CD8-positive, alpha-beta memory T cell (primary cell): Measurements from ENCODE around the gene SFMBT1. TPM values are rescaled to one million over a fixed set of nuclear protein-coding genes. Genes with fewer than 3 reads are reported as not detected.
A peak's percentile ranks its signal among the peaks of the same experiment; 100 is the strongest.

ENCODE experiments used
- CTCF ChIA-PET: fragments of 350-600 bp; sonication (Branson Sonifier 250); formaldehyde crosslinking; loops from one replicate; lab custom pipeline; 2021; ENCODE audit warnings: antibody characterized with exemption; lab: Charles Lee
- POLR2A ChIA-PET: fragments of 350-600 bp; sonication (Branson Sonifier 250); formaldehyde crosslinking; loops from one replicate; lab custom pipeline; 2021; ENCODE audit warnings: antibody characterized with exemption; lab: Charles Lee
- DNase-seq, 5 donors: peaks; one replicate each; pipeline versions ENCODE4 v3.0.0 to v3.0.0-alpha.2; 2020 to 2022; ENCODE audit warnings: mixed read lengths in 1 of 5
- H3K27ac ChIP-seq: one replicate; pipeline ENCODE4 v1.7.0; 2013; ENCODE audit warnings: low read depth, mild to moderate bottlenecking, low read length, moderate library complexity
- H3K27me3 ChIP-seq: 2 replicates; pipeline ENCODE4 v1.7.0; 2013; ENCODE audit warnings: low read length, mild to moderate bottlenecking; ENCODE audit not compliant: insufficient read depth, poor library complexity, severe bottlenecking
- H3K36me3 ChIP-seq: 2 replicates; pipeline ENCODE4 v1.7.0; 2013; ENCODE audit warnings: mild to moderate bottlenecking, low read length, moderate library complexity; ENCODE audit not compliant: insufficient read depth
- H3K4me1 ChIP-seq: 2 replicates; pipeline ENCODE4 v1.7.0; 2013; ENCODE audit warnings: mild to moderate bottlenecking, low read length, moderate library complexity; ENCODE audit not compliant: insufficient read depth
- H3K4me3 ChIP-seq: 2 replicates; pipeline ENCODE4 v1.7.0; 2013; ENCODE audit warnings: mild to moderate bottlenecking, low read length
- H3K9me3 ChIP-seq: 2 replicates; pipeline ENCODE4 v1.7.0; 2013; ENCODE audit warnings: mild to moderate bottlenecking, low read length
- H3K27ac Mint-ChIP-seq, 8 donors: one replicate each; pipeline ENCODE4 v1.8.0; 2020 to 2021; ENCODE audit warnings: mixed read lengths in 8 of 8, mild to moderate bottlenecking in 6 of 8, inconsistent platforms in 3 of 8, moderate library complexity in 3 of 8
- H3K27me3 Mint-ChIP-seq, 2 donors: one replicate each; pipeline ENCODE4 v1.8.0; 2020 to 2021; ENCODE audit warnings: mixed read lengths in 2 of 2, mild to moderate bottlenecking in 1 of 2, moderate library complexity in 1 of 2
- H3K36me3 Mint-ChIP-seq, 3 donors: one replicate each; pipeline ENCODE4 v1.8.0; 2020 to 2021; ENCODE audit warnings: mixed read lengths in 3 of 3, inconsistent platforms in 1 of 3, mild to moderate bottlenecking in 1 of 3
- H3K4me1 Mint-ChIP-seq, 3 donors: one replicate each; pipeline ENCODE4 v1.8.0; 2020 to 2021; ENCODE audit warnings: mixed read lengths in 3 of 3, inconsistent platforms in 1 of 3, mild to moderate bottlenecking in 1 of 3
- H3K4me3 Mint-ChIP-seq, 7 donors: one replicate each; pipeline ENCODE4 v1.8.0; 2020 to 2021; ENCODE audit warnings: mixed read lengths in 7 of 7, mild to moderate bottlenecking in 6 of 7, moderate library complexity in 4 of 7, inconsistent platforms in 2 of 7
- H3K9me3 Mint-ChIP-seq, 5 donors: one replicate each; pipeline ENCODE4 v1.8.0; 2020 to 2022; ENCODE audit warnings: mixed read lengths in 5 of 5, mild to moderate bottlenecking in 3 of 5, moderate library complexity in 2 of 5, inconsistent platforms in 1 of 5
- polyA plus RNA-seq: library from polyadenylated mRNA; unstranded; fragments of 300-500 nt; fragmentation: Illumina TruSeq; gene quantifications from one replicate; pipeline ENCODE4 v1.2.3, GENCODE V29; 2021
- total RNA-seq, 2 experiments: library from RNA; stranded (reverse); gene quantifications; one replicate each; pipeline ENCODE4 v1.2.3, GENCODE V29; 2021

The SFMBT1 gene
- total and polyA plus RNA-seq, 3 experiments from 2014 or later = 17.0 to 21.0 (median 18.3) TPM

GRCh38 chr3:52934630-52935530, 111.0 kb downstream of the SFMBT1 start:
- Mint-ChIP-seq H3K27ac (peak overlapping the region in 6 of 8 donors; percentile 15 to 87 (median 72)), H3K9me3 (no peaks in the 10 kb centered on the region), H3K27me3 (no peaks in the 10 kb centered on the region), H3K4me1 (peaks cover 4 to 11% (median 6%) of the 10 kb centered on the region in 3 donors), H3K4me3 (peak overlapping the region in 2 of 7 donors; percentile 18 to 43), H3K36me3 (peaks cover 0 to 32% (median 7%) of the 10 kb centered on the region in 3 donors)
- H3K27ac ChIP-seq = no peak overlapping the region
- no peaks in the 10 kb centered on the region for H3K27me3 ChIP-seq
- H3K36me3 ChIP-seq = no peaks in the 10 kb centered on the region
- no peak overlapping the region for H3K4me3 ChIP-seq
- ChIA-PET CTCF (interaction anchor here (0.6 to 3.1 kb wide), 8 partner anchors 27 to 138 kb away, joined by 3 to 15 read pairs (median 3); partner anchors contain the start of gene SFMBT1), POLR2A (interaction anchor here (1.3 kb wide), 1 partner anchor 111 kb away, joined by 7 read pairs; the partner anchor contains the start of gene SFMBT1)
- peak; percentile 10 to 62 (median 24) for DNase-seq
- H3K9me3 ChIP-seq = no peaks in the 10 kb centered on the region
- no peaks in the 10 kb centered on the region for H3K4me1 ChIP-seq

GRCh38 chr3:52931889-52932288, 114.0 kb downstream of the SFMBT1 start:
- Histone ChIP-seq H3K27ac (no peak overlapping the region), H3K4me3 (no peak overlapping the region), H3K9me3 (no peaks in the 10 kb centered on the region), H3K36me3 (peaks cover 10% of the 10 kb centered on the region), H3K27me3 (no peaks in the 10 kb centered on the region), H3K4me1 (no peaks in the 10 kb centered on the region)
- DNase-seq = no peak
- ChIA-PET POLR2A (no interaction called here), CTCF (interaction anchor here (1.2 kb wide), 1 partner anchor 52 kb away, joined by 3 read pairs; no protein-coding TSS in a partner anchor)
- peaks cover 4 to 11% (median 6%) of the 10 kb centered on the region in 3 donors for H3K4me1 Mint-ChIP-seq
- H3K9me3 Mint-ChIP-seq = no peaks in the 10 kb centered on the region
- H3K4me3 Mint-ChIP-seq = no peak overlapping the region
- peaks cover 4 to 46% (median 5%) of the 10 kb centered on the region in 3 donors for H3K36me3 Mint-ChIP-seq
- no peaks in the 10 kb centered on the region for H3K27me3 Mint-ChIP-seq
- H3K27ac Mint-ChIP-seq = no peak overlapping the region

GRCh38 chr3:52931328-52931727, 114.5 kb downstream of the SFMBT1 start:
- H3K4me3 ChIP-seq = no peak overlapping the region
- no peak overlapping the region for H3K27ac ChIP-seq
- H3K36me3 Mint-ChIP-seq = peaks cover 4 to 49% (median 5%) of the 10 kb centered on the region in 3 donors
- ChIA-PET CTCF (interaction anchor here (0.9 to 1.2 kb wide), 2 partner anchors 28 to 52 kb away, joined by 3 read pairs; no protein-coding TSS in a partner anchor), POLR2A (no interaction called here)
- no peaks in the 10 kb centered on the region for H3K27me3 ChIP-seq
- H3K27me3 Mint-ChIP-seq = no peaks in the 10 kb centered on the region
- no peak for DNase-seq
- peaks cover 10% of the 10 kb centered on the region for H3K36me3 ChIP-seq
- no peak overlapping the region for H3K27ac Mint-ChIP-seq
- H3K4me1 ChIP-seq = no peaks in the 10 kb centered on the region
- H3K9me3 ChIP-seq = no peaks in the 10 kb centered on the region
- H3K9me3 Mint-ChIP-seq = no peaks in the 10 kb centered on the region
- H3K4me1 Mint-ChIP-seq = peaks cover 4 to 11% (median 6%) of the 10 kb centered on the region in 3 donors
- no peak overlapping the region for H3K4me3 Mint-ChIP-seq

- H3K27me3 ChIP-seq = no peaks in the 10 kb centered on the region
- H3K36me3 Mint-ChIP-seq = peaks cover 4 to 55% (median 5%) of the 10 kb centered on the region in 3 donors
- no peak overlapping the region for H3K4me3 ChIP-seq
- no peak overlapping the region for H3K27ac Mint-ChIP-seq
- H3K4me3 Mint-ChIP-seq = no peak overlapping the region
- H3K9me3 ChIP-seq = no peaks in the 10 kb centered on the region
- CTCF ChIA-PET = interaction anchor here (0.9 to 1.4 kb wide), 2 partner anchors 28 to 80 kb away, joined by 3 read pairs; no protein-coding TSS in a partner anchor
- H3K4me1 Mint-ChIP-seq = peaks cover 4 to 11% (median 6%) of the 10 kb centered on the region in 3 donors
- H3K27me3 Mint-ChIP-seq = no peaks in the 10 kb centered on the region
- no peak for DNase-seq
- POLR2A ChIA-PET = no interaction called here
- H3K9me3 Mint-ChIP-seq = no peaks in the 10 kb centered on the region
- peaks cover 10% of the 10 kb centered on the region for H3K36me3 ChIP-seq
- no peak overlapping the region for H3K27ac ChIP-seq
- no peaks in the 10 kb centered on the region for H3K4me1 ChIP-seq
These were observed 115.1 kb downstream of the SFMBT1 start for GRCh38 chr3:52930748-52931147.

- ChIA-PET POLR2A (no interaction called here), CTCF (no interaction called here)
- H3K4me1 ChIP-seq = no peaks in the 10 kb centered on the region
- Mint-ChIP-seq H3K4me3 (no peak overlapping the region), H3K27ac (peak overlapping the region in 1 of 8 donors; percentile 7), H3K4me1 (no peaks in the 10 kb centered on the region), H3K9me3 (no peaks in the 10 kb centered on the region), H3K36me3 (peaks cover 9 to 78% (median 14%) of the 10 kb centered on the region in 3 donors), H3K27me3 (no peaks in the 10 kb centered on the region)
- H3K27me3 ChIP-seq = no peaks in the 10 kb centered on the region
- DNase-seq = no peak
- no peak overlapping the region for H3K4me3 ChIP-seq
- no peaks in the 10 kb centered on the region for H3K9me3 ChIP-seq
- peaks cover 15% of the 10 kb centered on the region for H3K36me3 ChIP-seq
- H3K27ac ChIP-seq = no peak overlapping the region
These were observed 119.3 kb downstream of the SFMBT1 start for GRCh38 chr3:52926554-52926953.

GRCh38 chr3:52925405-52926313, 120.2 kb downstream of the SFMBT1 start:
- H3K4me1 ChIP-seq = no peaks in the 10 kb centered on the region
- Mint-ChIP-seq H3K4me3 (no peak overlapping the region), H3K27me3 (no peaks in the 10 kb centered on the region), H3K36me3 (peaks cover 9 to 79% (median 12%) of the 10 kb centered on the region in 3 donors), H3K27ac (peak overlapping the region in 1 of 8 donors; percentile 79), H3K9me3 (no peaks in the 10 kb centered on the region), H3K4me1 (no peaks in the 10 kb centered on the region)
- H3K4me3 ChIP-seq = no peak overlapping the region
- CTCF ChIA-PET = no interaction called here
- H3K9me3 ChIP-seq = no peaks in the 10 kb centered on the region
- H3K36me3 ChIP-seq = peaks cover 19% of the 10 kb centered on the region
- POLR2A ChIA-PET = no interaction called here
- DNase-seq = no peak
- H3K27ac ChIP-seq = no peak overlapping the region
- H3K27me3 ChIP-seq = no peaks in the 10 kb centered on the region

- POLR2A ChIA-PET = no interaction called here
- Histone ChIP-seq H3K4me3 (no peak overlapping the region), H3K27me3 (no peaks in the 10 kb centered on the region), H3K27ac (no peak overlapping the region), H3K9me3 (no peaks in the 10 kb centered on the region), H3K36me3 (peaks cover 21% of the 10 kb centered on the region), H3K4me1 (no peaks in the 10 kb centered on the region)
- CTCF ChIA-PET = no interaction called here
- peaks cover 9 to 81% (median 17%) of the 10 kb centered on the region in 3 donors for H3K36me3 Mint-ChIP-seq
- H3K4me1 Mint-ChIP-seq = no peaks in the 10 kb centered on the region
- no peaks in the 10 kb centered on the region for H3K27me3 Mint-ChIP-seq
- H3K4me3 Mint-ChIP-seq = no peak overlapping the region
- H3K27ac Mint-ChIP-seq = peak overlapping the region in 1 of 8 donors; percentile 70
- no peak for DNase-seq
- H3K9me3 Mint-ChIP-seq = no peaks in the 10 kb centered on the region
These were observed 121.9 kb downstream of the SFMBT1 start for GRCh38 chr3:52923963-52924362.
